Tibial nerve (tissue), 4 donors: ENCODE measurements around the gene PHKA1. TPM values are rescaled to one million over a fixed set of nuclear protein-coding genes. Genes with fewer than 3 reads are reported as not detected.

Source experiments
- DNase-seq, 2 donors: peaks; one replicate each; pipeline ENCODE4 v3.0.0-alpha.2; 2019; ENCODE audit warnings: low spot score in 2 of 2
- H3K27ac ChIP-seq, 4 donors: fragments of 200-600 bp; sonication (generic) in 3 of 4; one replicate each; pipeline ENCODE4 v1.5.1; 2017 to 2019; ENCODE audit warnings: mild to moderate bottlenecking in 1 of 4
- H3K27me3 ChIP-seq, 2 donors: fragments of 200-600 bp; sonication (generic) in 1 of 2; one replicate each; pipeline versions ENCODE4 v1.5.1 to v1.6.0; 2017 to 2019
- H3K36me3 ChIP-seq, 3 donors: fragments of 200-600 bp; sonication (generic); one replicate each; pipeline ENCODE4 v1.5.1; 2018 to 2019
- H3K4me1 ChIP-seq, 4 donors: fragments of 200-600 bp; sonication (generic) in 3 of 4; one replicate each; pipeline ENCODE4 v1.5.1; 2017 to 2019
- H3K4me3 ChIP-seq, 4 donors: fragments of 200-600 bp; sonication (generic) in 3 of 4; one replicate each; pipeline ENCODE4 v1.5.1; 2017 to 2019; ENCODE audit warnings: mild to moderate bottlenecking in 1 of 4, moderate library complexity in 1 of 4
- H3K9me3 ChIP-seq, 4 donors: fragments of 200-600 bp; sonication (generic) in 3 of 4; one replicate each; pipeline ENCODE4 v1.5.1; 2017 to 2019
- CTCF ChIP-seq, 5 experiments: fragments of 200-600 bp in 3 of 5; fragments of 450-650 bp in 2 of 5; sonication (generic) in 3 of 5; IDR thresholded peaks; one replicate each; pipeline ENCODE4 v1.5.1; 2016 to 2019; ENCODE audit warnings: antibody characterized with exemption in 5 of 5, mild to moderate bottlenecking in 3 of 5, moderate library complexity in 2 of 5
- EP300 ChIP-seq, 2 donors: sonication (generic); formaldehyde crosslinking; IDR thresholded peaks; one replicate each; pipeline ENCODE4 v1.6.1; 2017; ENCODE audit warnings: antibody characterized with exemption in 2 of 2, mild to moderate bottlenecking in 1 of 2
- POLR2A ChIP-seq, 2 donors: fragments of 450-650 bp; IDR thresholded peaks; one replicate each; pipeline ENCODE4 v1.6.1; 2017; ENCODE audit warnings: antibody characterized with exemption in 2 of 2, mild to moderate bottlenecking in 2 of 2, moderate library complexity in 2 of 2
- WGBS, 2 donors: methylation state at CpG; one replicate each; pipeline ENCODE4 v1.1.5; 2018; 5-methylcytosine and 5-hydroxymethylcytosine counted together
- total RNA-seq, 4 donors: library from RNA; depleted of rRNA; stranded (reverse); fragments of >200 nt; gene quantifications; one replicate each; pipeline ENCODE4 v1.1.0, GENCODE V29; 2016

PHKA1 gene
- total RNA-seq, 4 donors from 2014 or later, result 2.0 to 4.2 (median 3.2) TPM

DNA sequence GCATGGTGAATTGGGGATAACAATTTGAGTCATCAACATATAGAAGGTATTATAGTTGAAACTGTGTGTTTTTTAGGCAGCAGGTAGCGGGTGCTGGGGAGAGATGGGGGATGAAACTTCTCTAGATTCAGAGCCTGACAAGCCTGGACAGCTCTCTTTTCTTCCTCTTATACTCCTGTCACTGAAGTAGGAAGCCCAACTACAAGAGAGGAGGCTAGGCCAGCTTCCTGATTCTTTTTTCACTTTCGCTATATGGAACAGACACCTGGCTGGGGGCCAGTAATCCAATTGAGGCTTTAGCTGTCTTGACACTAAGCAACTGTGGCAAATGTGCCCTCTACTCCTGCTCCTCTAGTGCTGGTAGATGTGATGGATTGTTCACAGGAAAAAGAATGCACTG lies 69.2 kb downstream of the PHKA1 start:
- TF ChIP-seq POLR2A (IDR thresholded peaks at IDR 0.05), result no peak
- no peak for TF ChIP-seq CTCF (IDR thresholded peaks at IDR 0.05)
- no peak for TF ChIP-seq EP300 (IDR thresholded peaks at IDR 0.05)
- 82 to 96% methylated on average over 2 of the region's 2 CpGs for WGBS, 2 donors
- H3K4me3 ChIP-seq, result no peak overlapping the region
- DNase-seq, result peak in 1 of 2 donors; percentile 4
- H3K27ac ChIP-seq, result no peak overlapping the region
- no peaks in the 10 kb centered on the region for H3K4me1 ChIP-seq
- H3K36me3 ChIP-seq, result no peaks in the 10 kb centered on the region
- no peaks in the 10 kb centered on the region for H3K27me3 ChIP-seq
- no peaks in the 10 kb centered on the region for H3K9me3 ChIP-seq

GRCh38 chrX:72641611-72642010 lies 72.5 kb downstream of the PHKA1 start:
- H3K27me3 ChIP-seq, result no peaks in the 10 kb centered on the region
- DNase-seq, result no peak
- no peaks in the 10 kb centered on the region for H3K36me3 ChIP-seq
- H3K4me3 ChIP-seq, result no peak overlapping the region
- no peaks in the 10 kb centered on the region for H3K4me1 ChIP-seq
- 70 to 87% methylated on average over 4 of the region's 4 CpGs for WGBS, 2 donors
- H3K9me3 ChIP-seq, result no peaks in the 10 kb centered on the region
- TF ChIP-seq EP300 (IDR thresholded peaks at IDR 0.05), result no peak
- no peak for TF ChIP-seq CTCF (IDR thresholded peaks at IDR 0.05)
- TF ChIP-seq POLR2A (IDR thresholded peaks at IDR 0.05), result no peak
- no peak overlapping the region for H3K27ac ChIP-seq

DNA sequence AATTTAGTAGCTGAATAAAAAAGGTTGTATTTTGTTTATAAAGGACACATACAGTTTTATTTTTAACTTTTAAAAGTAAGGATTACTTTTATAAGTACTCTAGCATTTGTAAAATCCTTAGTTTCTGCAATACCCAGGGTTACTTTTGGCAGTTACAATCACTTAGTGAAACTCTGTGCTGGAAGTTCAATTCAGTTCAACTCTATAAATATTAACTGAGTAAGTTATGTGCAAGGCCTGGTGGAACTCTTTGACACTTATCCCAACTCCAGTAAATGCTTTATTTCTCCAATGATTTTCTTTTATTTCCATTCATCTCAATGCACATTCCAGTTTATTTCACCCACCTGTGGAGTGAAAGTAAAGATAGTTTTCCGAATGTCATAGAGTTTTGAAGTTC lies 78.2 kb downstream of the PHKA1 start:
- TF ChIP-seq CTCF (IDR thresholded peaks at IDR 0.05) (no peak), POLR2A (IDR thresholded peaks at IDR 0.05) (no peak), EP300 (IDR thresholded peaks at IDR 0.05) (no peak)
- no peak overlapping the region for H3K27ac ChIP-seq
- H3K4me3 ChIP-seq, result no peak overlapping the region
- no peaks in the 10 kb centered on the region for H3K36me3 ChIP-seq
- DNase-seq, result no peak
- 80 to 83% methylated on average over 1 of the region's 1 CpG for WGBS, 2 donors
- peaks cover 0 to 4% of the 10 kb centered on the region in 2 donors for H3K27me3 ChIP-seq
- H3K4me1 ChIP-seq, result peaks cover 0 to 6% (median 2%) of the 10 kb centered on the region in 4 donors
- H3K9me3 ChIP-seq, result no peaks in the 10 kb centered on the region

- Histone ChIP-seq H3K9me3 (no peaks in the 10 kb centered on the region), H3K4me3 (no peak overlapping the region), H3K4me1 (peaks cover 0 to 6% (median 2%) of the 10 kb centered on the region in 4 donors), H3K36me3 (no peaks in the 10 kb centered on the region), H3K27ac (peak overlapping the region in 2 of 4 donors; percentile 7 to 23), H3K27me3 (peaks cover 0 to 4% of the 10 kb centered on the region in 2 donors)
- no peak for DNase-seq
- 8 to 21% methylated on average over 3 of the region's 3 CpGs for WGBS, 2 donors
- TF ChIP-seq EP300 (IDR thresholded peaks at IDR 0.05) (no peak), CTCF (IDR thresholded peaks at IDR 0.05) (no peak), POLR2A (IDR thresholded peaks at IDR 0.05) (no peak)
Measured at GRCh38 chrX:72634331-72634730, 79.8 kb downstream of the PHKA1 start.

DNA sequence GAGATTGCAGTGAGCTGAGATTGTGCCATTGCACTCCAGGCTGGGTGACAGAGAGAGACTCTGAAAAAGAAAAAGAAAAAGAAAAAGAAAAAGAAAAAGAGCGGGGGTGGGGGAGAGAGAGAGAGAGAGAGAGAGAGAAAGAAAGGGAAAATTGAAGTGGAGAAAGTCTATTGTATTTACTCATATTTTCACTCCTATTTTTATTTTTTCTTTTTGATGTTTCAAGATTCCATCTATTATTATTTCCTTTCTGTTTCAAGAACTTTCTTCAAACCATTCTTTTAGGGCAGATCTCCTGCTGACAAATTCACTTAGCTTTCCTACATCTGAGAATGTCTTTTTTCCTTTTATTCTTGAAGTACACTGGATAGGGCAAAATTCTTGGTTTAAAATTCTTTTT lies 83.9 kb downstream of the PHKA1 start:
- 43 to 85% methylated on average over 1 of the region's 1 CpG for WGBS, 2 donors
- Histone ChIP-seq H3K36me3 (no peaks in the 10 kb centered on the region), H3K4me1 (peaks cover 0 to 6% (median 2%) of the 10 kb centered on the region in 4 donors), H3K27me3 (peaks cover 0 to 4% of the 10 kb centered on the region in 2 donors), H3K4me3 (no peak overlapping the region), H3K9me3 (no peaks in the 10 kb centered on the region), H3K27ac (no peak overlapping the region)
- no peak for TF ChIP-seq POLR2A (IDR thresholded peaks at IDR 0.05)
- TF ChIP-seq CTCF (IDR thresholded peaks at IDR 0.05), result no peak
- TF ChIP-seq EP300 (IDR thresholded peaks at IDR 0.05), result no peak
- DNase-seq, result no peak
